ENCODE measurements around the gene TATDN3. TPM values are rescaled to one million over a fixed set of nuclear protein-coding genes. Genes with fewer than 3 reads are reported as not detected.

Gene TATDN3
- total and polyA plus RNA-seq, 9 of the 15 experiments (the other 6 are each of a cell fraction or from before 2014, with no cell fraction given), result 18.3 to 79.9 (median 28.2) TPM

DNA sequence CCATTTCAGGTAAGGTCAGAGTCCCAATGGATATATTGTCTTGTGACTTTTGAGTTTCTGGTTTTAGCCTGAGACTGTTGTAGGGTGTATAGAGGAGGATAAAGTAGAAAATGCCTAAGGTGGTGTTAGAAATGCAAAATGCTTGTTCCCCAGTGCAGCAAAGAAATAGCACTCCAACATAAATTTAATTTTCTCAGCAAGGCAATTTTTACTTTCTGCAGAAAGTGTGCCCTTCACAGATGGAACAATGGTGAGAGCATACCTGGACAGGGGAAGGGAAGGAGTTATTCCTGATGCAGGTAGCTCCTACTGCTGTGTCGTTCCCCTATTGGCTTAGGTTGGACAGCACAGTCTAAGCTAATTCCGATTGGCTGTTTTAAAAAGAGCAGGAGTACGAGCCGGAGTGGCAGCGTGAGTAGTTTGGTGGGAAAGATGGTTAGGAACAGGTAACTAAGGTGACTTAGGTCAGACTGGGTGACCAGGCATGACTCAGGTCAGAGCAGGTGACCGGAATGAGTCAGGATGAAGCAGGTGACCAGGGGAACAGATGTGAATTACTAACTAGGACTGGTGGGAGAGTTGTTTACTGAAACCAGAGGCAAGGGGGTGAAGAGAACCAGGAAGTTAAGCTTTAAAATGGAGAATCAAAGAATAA is 34.2 kb downstream of the TATDN3 start (continued):
- TF ChIP-seq, protein P1, sequence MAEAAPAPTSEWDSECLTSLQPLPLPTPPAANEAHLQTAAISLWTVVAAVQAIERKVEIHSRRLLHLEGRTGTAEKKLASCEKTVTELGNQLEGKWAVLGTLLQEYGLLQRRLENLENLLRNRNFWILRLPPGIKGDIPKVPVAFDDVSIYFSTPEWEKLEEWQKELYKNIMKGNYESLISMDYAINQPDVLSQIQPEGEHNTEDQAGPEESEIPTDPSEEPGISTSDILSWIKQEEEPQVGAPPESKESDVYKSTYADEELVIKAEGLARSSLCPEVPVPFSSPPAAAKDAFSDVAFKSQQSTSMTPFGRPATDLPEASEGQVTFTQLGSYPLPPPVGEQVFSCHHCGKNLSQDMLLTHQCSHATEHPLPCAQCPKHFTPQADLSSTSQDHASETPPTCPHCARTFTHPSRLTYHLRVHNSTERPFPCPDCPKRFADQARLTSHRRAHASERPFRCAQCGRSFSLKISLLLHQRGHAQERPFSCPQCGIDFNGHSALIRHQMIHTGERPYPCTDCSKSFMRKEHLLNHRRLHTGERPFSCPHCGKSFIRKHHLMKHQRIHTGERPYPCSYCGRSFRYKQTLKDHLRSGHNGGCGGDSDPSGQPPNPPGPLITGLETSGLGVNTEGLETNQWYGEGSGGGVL (CRISPR knock-in tag; IDR thresholded peaks at IDR 0.05), result no peak
- TF ChIP-seq PHB2 (IDR thresholded peaks at IDR 0.05; ENCODE audit: low read depth) (no peak), FOXA3 (CRISPR knock-in tag; conservative IDR thresholded peaks at IDR 0.05 in 1 of 2, IDR thresholded peaks at IDR 0.05 in 1 of 2) (no peak), PTRF (tag; IDR thresholded peaks at IDR 0.05) (no peak), XRCC3 (IDR thresholded peaks at IDR 0.05) (peak; percentile 94), MBD2 (IDR thresholded peaks at IDR 0.05; ENCODE audit: borderline replicate concordance, low read depth) (no peak), CBX1 (IDR thresholded peaks at IDR 0.05; ENCODE audit: low read depth) (peak; percentile 95), CHCHD3 (CRISPR knock-in tag; IDR thresholded peaks at IDR 0.05) (no peak), ASH1L (IDR thresholded peaks at IDR 0.05; ENCODE audit: borderline replicate concordance, low read depth, partially characterized antibody) (no peak), ZNF384 (IDR thresholded peaks at IDR 0.05; ENCODE audit: low read depth, low read length) (no peak), SMARCE1 (IDR thresholded peaks at IDR 0.05) (no peak)
- TF ChIP-seq, protein P2, sequence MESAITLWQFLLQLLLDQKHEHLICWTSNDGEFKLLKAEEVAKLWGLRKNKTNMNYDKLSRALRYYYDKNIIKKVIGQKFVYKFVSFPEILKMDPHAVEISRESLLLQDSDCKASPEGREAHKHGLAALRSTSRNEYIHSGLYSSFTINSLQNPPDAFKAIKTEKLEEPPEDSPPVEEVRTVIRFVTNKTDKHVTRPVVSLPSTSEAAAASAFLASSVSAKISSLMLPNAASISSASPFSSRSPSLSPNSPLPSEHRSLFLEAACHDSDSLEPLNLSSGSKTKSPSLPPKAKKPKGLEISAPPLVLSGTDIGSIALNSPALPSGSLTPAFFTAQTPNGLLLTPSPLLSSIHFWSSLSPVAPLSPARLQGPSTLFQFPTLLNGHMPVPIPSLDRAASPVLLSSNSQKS (CRISPR knock-in tag; IDR thresholded peaks at IDR 0.05), result no peak
- TF ChIP-seq, protein P3, sequence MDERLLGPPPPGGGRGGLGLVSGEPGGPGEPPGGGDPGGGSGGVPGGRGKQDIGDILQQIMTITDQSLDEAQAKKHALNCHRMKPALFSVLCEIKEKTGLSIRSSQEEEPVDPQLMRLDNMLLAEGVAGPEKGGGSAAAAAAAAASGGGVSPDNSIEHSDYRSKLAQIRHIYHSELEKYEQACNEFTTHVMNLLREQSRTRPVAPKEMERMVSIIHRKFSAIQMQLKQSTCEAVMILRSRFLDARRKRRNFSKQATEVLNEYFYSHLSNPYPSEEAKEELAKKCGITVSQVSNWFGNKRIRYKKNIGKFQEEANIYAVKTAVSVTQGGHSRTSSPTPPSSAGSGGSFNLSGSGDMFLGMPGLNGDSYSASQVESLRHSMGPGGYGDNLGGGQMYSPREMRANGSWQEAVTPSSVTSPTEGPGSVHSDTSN (CRISPR knock-in tag; IDR thresholded peaks at IDR 0.05; ENCODE audit: low read depth), result no peak
- TF ChIP-seq, protein P3 (tag; conservative IDR thresholded peaks at IDR 0.05; ENCODE audit: low read depth), result no peak
- TF ChIP-seq, protein P4, sequence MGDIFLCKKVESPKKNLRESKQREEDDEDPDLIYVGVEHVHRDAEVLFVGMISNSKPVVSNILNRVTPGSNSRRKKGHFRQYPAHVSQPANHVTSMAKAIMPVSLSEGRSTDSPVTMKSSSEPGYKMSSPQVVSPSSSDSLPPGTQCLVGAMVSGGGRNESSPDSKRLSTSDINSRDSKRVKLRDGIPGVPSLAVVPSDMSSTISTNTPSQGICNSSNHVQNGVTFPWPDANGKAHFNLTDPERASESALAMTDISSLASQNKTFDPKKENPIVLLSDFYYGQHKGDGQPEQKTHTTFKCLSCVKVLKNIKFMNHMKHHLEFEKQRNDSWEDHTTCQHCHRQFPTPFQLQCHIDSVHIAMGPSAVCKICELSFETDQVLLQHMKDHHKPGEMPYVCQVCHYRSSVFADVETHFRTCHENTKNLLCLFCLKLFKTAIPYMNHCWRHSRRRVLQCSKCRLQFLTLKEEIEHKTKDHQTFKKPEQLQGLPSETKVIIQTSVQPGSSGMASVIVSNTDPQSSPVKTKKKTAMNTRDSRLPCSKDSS (IDR thresholded peaks at IDR 0.05; ENCODE audit: low read depth, partially characterized antibody), result peak; percentile 99
- TF ChIP-seq, protein P5, sequence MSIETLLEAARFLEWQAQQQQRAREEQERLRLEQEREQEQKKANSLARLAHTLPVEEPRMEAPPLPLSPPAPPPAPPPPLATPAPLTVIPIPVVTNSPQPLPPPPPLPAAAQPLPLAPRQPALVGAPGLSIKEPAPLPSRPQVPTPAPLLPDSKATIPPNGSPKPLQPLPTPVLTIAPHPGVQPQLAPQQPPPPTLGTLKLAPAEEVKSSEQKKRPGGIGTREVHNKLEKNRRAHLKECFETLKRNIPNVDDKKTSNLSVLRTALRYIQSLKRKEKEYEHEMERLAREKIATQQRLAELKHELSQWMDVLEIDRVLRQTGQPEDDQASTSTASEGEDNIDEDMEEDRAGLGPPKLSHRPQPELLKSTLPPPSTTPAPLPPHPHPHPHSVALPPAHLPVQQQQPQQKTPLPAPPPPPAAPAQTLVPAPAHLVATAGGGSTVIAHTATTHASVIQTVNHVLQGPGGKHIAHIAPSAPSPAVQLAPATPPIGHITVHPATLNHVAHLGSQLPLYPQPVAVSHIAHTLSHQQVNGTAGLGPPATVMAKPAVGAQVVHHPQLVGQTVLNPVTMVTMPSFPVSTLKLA (conservative IDR thresholded peaks at IDR 0.05), result no peak
